Hematopoietic multipotent progenitor cell treated with erythropoietin and hydrocortisone succinate and interleukin-3 and kit ligand, for 4 days (in vitro differentiated cells): ENCODE measurements around the gene TLK1.

Experiments used
- DNase-seq: peaks from one replicate; pipeline ENCODE4 v3.0.0-alpha.2; 2015

Gene TLK1

DNA sequence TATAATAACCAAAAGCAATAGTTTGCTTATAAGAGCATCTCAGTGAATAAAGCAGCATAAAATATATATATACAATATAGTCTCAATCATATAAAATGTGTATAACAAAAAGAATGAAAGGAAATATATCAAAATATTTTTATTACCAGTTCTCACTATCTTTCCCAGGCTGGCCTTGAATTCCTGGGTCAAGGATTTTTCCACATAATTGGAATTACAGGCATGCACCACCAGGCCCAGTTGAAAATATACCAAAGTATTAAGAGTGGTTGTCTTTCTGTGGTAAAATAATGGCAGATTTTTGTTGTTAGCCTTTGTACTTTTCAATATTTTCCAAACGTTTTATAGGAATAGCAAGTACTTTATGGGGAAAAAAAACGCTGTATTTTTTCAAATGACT, 8.6 kb upstream of the TLK1 start:
- no peak for DNase-seq

- no peak for DNase-seq
These were observed 6.8 kb upstream of the TLK1 start for GRCh38 chr2:171167352-171167997.

DNA sequence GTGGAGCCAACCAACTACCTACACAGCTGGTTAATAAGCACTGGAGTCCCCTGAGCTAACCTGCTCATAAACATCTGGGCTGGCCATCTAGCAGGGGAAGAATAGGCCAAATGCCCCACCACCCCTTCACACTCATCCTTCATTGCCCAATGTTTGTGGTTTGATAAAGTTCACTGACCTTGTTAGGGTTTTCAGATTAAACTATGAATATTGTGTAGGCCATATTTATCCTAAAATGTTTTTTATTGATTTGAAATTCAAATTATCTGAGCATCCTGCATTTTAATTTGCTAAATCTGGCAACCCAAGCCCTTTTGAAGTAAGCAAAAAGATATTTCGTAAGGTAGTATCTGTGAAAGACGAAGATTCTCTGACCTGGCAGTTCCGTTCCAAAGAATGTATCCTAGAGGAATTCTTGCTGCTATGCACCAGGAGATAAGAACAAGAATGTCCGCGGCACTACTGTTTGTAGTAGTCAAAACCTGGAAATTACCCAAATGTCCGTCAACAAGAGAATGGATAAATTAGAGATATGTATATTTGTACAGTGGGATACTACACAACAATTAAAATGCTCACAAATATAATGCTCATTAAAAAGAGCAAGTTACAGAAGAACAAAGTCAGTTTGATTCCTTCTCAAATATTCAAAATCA, 5.8 kb upstream of the TLK1 start:
- peak; percentile 35 for DNase-seq

DNA sequence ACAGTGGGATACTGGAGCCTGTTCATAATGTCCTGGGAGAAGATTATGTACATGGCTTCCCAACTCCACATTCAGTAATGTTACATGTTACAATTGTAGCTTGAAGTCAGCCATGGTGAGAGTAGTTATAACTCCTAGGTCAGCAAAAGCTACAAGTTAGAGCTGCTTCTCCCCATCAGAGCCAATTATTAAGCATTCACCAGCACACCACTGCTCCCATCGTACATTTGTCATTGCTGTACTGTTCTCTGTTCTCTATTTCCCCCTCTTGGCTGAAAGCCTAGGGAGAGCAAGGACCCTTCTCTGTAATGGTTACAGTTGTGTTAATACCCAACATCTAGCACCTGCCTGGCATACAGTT, 5.3 kb upstream of the TLK1 start:
- DNase-seq = no peak

DNA sequence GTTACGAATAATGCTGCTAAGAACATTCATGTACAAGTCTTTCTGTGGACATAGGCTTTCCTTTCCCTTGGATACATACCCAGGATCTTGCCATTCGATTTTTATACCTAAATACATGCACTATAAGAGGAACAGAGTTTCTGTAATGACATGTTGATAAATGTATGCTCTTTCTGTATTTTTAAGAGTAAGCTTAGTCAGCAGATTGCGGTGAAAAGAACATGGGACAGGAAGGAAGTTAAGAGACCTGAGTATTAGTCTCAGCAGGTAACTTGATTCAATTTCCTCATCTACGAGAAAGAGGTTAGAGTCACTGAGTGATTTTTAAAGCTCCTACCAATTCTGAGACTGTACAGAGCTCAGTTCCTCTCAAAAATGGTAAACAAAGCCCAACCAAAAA, 2.6 kb upstream of the TLK1 start:
- DNase-seq = no peak

DNA sequence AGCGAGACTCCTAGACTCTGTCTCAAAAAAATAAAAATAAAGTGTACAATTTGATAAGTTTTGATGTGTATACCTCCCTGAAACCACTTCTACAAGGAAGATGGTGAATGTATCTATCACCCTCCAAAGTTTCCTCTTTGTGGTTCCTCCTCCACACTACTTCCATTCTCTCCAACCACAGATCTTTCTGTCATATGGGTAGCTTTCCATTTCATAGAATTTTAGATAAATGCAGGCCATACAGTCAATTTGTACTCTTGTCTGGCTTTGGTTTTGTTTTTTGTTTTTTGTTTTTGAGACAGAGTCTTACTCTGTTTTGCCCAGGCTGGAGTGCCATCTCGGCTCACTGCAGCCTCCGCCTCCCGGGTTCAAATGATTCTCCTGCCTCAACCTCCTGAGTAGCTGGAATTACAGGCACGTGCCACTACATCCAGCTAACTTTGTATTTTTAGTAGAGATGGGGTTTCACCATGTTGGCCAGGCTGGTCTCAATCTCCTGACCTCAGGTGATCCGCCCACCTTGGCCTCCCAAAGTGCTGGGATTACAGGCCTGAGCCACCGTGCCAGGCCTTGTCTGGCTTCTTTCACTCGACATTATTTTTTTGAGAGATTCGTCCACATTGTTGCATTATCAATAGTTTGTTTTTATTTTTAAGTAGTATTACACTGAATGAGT, 2.0 kb upstream of the TLK1 start:
- DNase-seq = peak; percentile 66

DNA sequence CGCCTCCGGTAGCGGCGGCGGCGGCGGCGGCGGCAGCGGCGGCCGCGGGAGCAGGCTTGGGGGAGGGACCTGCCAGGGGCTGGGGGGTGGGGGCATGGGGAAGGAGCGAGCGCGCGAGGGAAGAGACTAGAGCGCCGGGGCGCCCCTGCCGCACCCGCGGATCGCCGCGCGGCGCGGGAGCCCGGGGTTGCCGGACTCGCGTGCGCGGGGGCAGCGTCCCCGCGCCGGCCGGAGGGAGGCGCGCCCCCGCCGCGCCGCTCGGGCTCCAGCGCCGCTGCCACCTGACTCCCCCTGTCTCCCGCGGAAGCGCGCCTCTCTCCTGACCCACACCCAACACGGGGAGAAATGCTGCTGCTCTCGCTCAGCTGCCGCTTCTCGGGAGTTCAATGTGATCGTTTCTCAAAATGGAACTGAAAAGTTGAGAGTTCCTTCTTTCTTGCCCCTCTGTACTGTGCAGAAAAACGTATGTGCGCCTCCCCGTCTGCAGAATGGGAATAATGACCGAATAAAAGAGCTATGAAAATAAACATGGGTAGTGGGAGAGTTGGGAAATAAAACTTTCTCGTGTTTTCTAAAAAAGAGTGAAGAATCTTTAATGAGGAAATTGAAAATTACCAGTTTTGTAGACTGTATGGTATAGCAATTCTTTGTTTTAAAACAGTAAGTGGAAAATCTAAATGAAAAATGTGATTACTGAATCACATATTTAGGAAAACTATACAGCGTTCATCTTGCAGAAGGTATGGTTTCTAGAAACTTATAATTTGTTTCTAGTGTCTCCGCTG, 455 bp upstream of the TLK1 start:
- DNase-seq = peak; percentile 92

DNA sequence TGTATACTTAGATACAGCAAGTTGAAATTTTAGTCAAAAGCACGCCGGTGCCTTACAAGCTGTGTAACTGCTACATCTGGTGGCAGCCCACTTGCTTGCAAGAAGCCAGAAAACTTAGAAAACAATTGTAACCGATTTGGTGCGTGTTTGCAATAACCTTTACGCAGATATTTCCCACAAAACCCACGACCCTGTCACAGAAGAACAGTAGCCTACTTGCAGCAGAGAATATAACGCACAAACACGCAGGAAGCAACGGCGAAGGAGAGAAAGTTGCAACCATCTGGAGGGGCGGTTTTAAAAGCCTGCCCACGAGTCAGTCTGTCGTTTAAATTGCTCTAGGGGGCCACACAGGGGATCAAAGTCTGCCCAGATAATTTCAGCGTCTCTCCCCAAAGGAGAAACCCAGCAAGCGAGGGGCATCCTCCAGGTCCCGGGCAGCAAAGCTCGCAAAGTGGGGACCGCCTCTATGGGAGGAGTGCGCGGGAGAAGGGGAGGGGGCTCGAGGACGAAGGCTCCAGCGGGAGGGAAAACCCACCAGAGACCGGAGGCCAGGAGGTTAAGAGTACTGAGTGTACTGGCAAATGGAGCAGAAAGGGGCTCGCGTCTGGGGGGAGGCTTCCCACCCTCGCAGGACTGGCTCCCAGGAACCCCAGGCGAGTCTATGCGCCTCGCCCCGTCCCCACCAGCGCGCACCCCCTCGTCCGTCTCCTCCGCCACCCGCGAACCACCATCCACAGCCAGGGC, 1.1 kb downstream of the TLK1 start:
- DNase-seq = peak; percentile 81

DNA sequence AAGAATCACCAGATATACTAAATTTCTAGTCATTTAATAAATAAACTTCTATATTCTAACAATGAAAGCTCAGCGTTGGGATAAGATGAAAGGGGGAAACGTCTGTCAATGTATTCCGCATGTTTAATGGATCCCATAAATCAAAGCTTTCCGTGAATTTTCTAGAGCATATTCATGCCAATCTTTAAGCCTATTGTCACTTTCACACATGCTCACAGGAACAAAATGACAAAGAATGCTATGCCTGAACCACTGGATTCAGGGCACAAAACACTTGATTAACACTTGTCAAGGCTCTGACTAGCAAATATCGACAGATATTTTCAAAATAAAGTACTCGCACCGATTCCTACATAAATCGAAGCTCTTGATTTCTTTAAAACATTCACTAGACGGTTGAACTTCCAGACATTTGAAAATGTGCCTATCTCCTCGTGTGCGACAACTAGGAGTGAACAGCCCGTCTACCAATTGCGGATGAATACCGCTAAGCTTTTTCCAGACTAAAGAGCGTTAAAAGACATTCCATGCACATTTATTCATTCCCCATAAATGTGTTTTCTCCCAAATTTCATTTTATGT, 1.8 kb downstream of the TLK1 start:
- peak; percentile 47 for DNase-seq

DNA sequence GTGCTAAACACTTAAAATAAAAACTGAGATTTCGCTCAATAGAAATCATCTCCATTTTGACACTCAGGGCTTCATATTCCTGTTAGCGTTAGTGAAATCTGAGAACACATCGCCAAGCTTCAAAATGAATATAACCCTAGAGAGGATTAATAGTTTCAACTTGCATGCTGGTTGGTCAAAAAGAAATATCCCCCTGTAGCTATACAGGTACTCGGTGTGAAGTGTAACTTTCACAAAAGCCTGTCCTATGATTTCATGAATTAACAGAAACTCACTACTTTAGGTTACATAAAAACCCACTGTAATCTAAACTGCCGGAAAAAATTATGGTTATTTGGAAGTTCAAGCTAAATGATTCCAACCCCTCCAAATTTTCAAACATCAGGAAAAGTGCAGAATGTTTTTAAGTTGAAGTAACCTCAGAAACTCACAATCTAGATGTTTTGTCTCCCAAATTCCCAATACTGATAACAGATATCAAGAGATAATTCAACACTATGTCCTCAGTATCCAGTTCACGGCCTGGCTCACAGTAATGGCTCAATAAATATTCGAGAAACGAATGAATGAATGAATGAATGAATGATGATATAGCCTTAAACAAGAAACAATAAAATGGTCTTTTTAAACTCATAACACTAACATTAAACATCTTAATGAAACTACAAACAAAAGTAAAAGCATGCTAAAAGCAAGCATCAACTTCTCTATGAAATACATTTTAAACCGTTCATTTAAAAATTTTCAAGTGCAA, 2.5 kb downstream of the TLK1 start:
- no peak for DNase-seq

GRCh38 chr2:171157109-171157500, 3.6 kb downstream of the TLK1 start:
- no peak for DNase-seq

DNA sequence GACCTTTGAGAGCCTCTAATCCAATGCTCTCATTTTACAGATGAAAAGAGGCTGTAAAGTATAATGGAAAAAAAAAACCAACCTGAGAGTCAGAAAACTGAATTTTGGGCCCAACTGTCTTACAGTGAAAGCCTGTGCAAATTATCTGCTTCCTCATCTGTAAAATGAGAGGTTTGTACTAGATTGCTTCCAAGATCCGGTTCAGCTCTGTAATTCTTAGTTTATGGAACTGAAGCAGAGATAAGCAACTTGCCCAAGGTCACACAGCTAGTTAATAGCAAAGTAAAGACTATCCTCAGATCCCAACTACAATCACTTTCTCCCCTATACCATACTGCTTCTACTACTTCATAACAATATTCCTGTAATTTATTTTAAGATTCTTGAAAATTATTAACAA, 6.3 kb downstream of the TLK1 start:
- DNase-seq = peak; percentile 66

DNA sequence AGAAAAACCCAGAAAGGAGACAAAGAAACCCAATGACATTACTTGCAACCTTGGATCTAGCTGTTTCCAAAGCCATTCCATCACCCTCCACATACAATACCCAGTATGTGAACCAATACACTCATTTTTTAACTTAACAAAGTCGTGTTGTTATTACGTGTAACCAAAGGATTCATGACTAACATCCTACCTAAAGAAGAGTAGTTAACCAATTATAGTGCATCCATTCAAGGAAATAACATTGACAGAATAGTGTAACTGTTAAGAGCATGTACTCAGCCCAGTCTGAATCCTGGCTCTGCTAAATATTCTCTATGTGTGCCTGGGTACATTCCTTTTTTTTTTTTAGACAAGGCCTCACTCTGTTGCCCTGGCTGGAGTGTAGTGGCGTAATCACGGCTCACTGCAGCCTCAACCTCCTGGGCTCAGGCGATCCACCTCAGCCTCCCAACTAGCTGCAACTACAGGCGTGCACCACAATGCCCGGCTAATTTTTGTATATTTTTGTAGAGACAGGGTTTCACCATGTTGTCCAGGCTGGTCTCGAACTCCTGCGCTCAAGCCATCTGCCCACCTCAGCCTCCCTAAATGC, 9.9 kb downstream of the TLK1 start:
- no peak for DNase-seq

GRCh38 chr2:171149986-171150693, 10.6 kb downstream of the TLK1 start:
- DNase-seq = no peak

- peak; percentile 69 for DNase-seq
These were observed 11.3 kb downstream of the TLK1 start for GRCh38 chr2:171149171-171149938.

- no peak for DNase-seq
These were observed 13.6 kb downstream of the TLK1 start for GRCh38 chr2:171147081-171147480.

DNA sequence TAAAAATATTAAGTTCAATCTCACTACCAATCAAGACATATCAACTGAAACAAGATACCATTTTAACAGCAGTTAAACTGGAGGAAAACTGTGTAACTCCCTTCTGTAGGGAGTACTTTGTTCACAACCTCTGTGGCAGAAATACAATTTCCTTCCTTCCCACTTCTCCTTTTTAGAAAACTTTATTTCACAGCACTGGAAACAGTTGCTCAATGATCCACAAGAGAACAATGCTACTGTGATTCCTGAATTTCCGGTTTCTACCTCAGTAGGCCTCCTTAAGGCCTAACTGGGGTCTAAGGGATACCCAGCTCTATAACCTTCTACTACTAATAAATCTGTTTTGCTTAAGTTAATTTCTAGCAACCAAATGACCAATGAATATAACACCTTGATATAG, 14.1 kb downstream of the TLK1 start:
- DNase-seq = peak; percentile 71

- DNase-seq = no peak
These were observed 14.6 kb downstream of the TLK1 start for GRCh38 chr2:171146071-171146470.

DNA sequence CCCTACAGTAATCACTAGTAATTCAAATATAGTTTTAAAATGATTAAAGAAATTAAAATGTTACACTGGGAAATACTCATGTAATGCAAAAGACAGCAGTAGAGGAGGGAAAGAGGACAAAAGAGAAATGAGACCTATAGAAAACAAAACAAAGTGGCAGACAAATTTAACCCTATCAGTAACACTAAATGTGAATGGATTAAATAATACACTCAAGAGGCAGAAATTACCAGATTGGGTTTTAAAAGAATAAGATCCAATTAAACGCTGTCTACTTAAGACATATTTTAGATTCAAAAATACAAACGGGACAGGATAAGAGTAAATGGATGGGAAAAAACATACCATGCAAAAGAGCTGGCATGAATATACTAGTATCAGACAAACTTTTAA, 17.0 kb downstream of the TLK1 start:
- no peak for DNase-seq

- DNase-seq = no peak
These were observed 18.3 kb downstream of the TLK1 start for GRCh38 chr2:171142398-171142797.
